ENCODE data around the gene ANKRD11.

DNA sequence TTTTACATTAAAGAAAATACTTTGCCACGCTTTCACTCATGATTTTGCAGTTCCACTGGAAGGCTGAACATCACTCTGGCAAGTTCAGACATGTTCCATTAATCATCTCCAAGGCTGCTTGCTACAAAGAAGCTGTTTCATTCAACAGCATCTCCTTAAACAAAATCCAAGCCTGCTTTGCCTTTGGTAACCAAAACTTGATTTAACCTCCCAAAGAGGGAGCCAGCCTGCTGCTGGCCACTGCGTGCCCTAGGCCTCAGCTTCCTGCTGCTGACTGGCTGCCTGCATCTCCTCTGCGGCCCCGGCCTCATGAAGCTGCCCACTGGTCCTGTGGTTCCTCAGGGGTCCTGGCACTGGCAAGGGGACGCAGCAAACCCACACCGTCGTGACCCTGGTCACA is 31.8 kb downstream of the ANKRD11 start:
- no peak for TF ChIP-seq CTCF (IDR thresholded peaks at IDR 0.05; ENCODE audit: insufficient read depth, low read length, poor library complexity, severe bottlenecking)
- TF ChIP-seq EZH2phosphoT487 (conservative IDR thresholded peaks at IDR 0.05; ENCODE audit: low read length) = no peak

All from SU-DHL-6 (cell line).